ENCODE results near the gene SCG2. TPM values are rescaled to one million over a fixed set of nuclear protein-coding genes. Genes with fewer than 3 reads are reported as not detected.

The SCG2 gene
- total RNA-seq, 3 donors from 2014 or later (not counting 1 experiment from before 2014, with no cell fraction given), result 0.13 TPM; not detected in 2

DNA sequence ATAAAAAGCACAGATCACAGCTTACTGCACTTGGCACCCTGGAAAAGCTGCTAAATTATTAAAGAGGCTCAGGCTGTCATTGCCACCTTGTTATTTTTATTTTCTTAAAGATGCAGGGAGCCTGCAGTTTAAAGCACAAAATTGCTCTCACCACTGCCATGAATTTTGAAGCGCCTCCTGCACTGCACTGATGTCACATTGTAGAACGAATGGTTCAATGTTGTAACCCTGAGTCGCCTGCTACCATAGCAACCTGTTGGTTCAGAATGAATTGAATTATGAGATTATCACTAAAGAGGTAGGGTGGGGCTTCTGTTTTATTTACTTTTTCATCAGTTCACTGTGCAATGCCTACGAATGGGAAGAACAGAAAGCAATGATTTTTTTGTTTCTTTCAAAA lies 16.5 kb downstream of the SCG2 start:
- WGBS (ENCODE audit: insufficient coverage), result 86% methylated on average over 3 of the region's 4 CpGs
- Histone ChIP-seq H3K27ac (ENCODE audit: low read length) (no peak overlapping the region), H3K36me3 (ENCODE audit: control insufficient read depth, insufficient read depth, low read length) (no peaks in the 10 kb centered on the region), H3K27me3 (ENCODE audit: control insufficient read depth, insufficient read depth, low read length) (no peaks in the 10 kb centered on the region), H3K9me3 (ENCODE audit: control insufficient read depth, insufficient read depth, low read length) (no peaks in the 10 kb centered on the region), H3K4me1 (ENCODE audit: control insufficient read depth, insufficient read depth, low read length) (no peaks in the 10 kb centered on the region), H3K4me3 (ENCODE audit: low read length) (no peak overlapping the region)
- intact Hi-C loops (cut with micrococcal nuclease), result no loop called here
- no peaks in the 10 kb centered on the region for H3K36me3 Mint-ChIP-seq
- DNase-seq (no peak), ATAC-seq (no peak)
- no peaks in the 10 kb centered on the region for H3K27me3 Mint-ChIP-seq (ENCODE audit: low read depth in 2 of 2)
- no peak overlapping the region for H3K4me3 Mint-ChIP-seq
- H3K27ac Mint-ChIP-seq, result no peak overlapping the region
- TF ChIP-seq CTCF (IDR thresholded peaks at IDR 0.05), result no peak
- H3K4me1 Mint-ChIP-seq, result no peaks in the 10 kb centered on the region
- peaks cover 0 to 2% of the 10 kb centered on the region in 2 donors for H3K9me3 Mint-ChIP-seq

GRCh38 chr2:223582001-223582400 lies 20.2 kb downstream of the SCG2 start:
- no peaks in the 10 kb centered on the region for H3K9me3 ChIP-seq (ENCODE audit: control insufficient read depth, insufficient read depth, low read length)
- Mint-ChIP-seq H3K36me3 (no peaks in the 10 kb centered on the region), H3K9me3 (peaks cover 0 to 2% of the 10 kb centered on the region in 2 donors), H3K27ac (no peak overlapping the region), H3K4me3 (no peak overlapping the region), H3K27me3 (ENCODE audit: low read depth in 2 of 2) (no peaks in the 10 kb centered on the region), H3K4me1 (no peaks in the 10 kb centered on the region)
- H3K4me1 ChIP-seq (ENCODE audit: control insufficient read depth, insufficient read depth, low read length), result no peaks in the 10 kb centered on the region
- intact Hi-C loops (cut with micrococcal nuclease), result no loop called here
- DNase-seq (no peak), ATAC-seq (no peak)
- H3K27ac ChIP-seq (ENCODE audit: low read length), result no peak overlapping the region
- no peak for TF ChIP-seq CTCF (IDR thresholded peaks at IDR 0.05)
- H3K27me3 ChIP-seq (ENCODE audit: control insufficient read depth, insufficient read depth, low read length), result no peaks in the 10 kb centered on the region
- H3K4me3 ChIP-seq (ENCODE audit: low read length), result no peak overlapping the region
- no peaks in the 10 kb centered on the region for H3K36me3 ChIP-seq (ENCODE audit: control insufficient read depth, insufficient read depth, low read length)
- WGBS (ENCODE audit: insufficient coverage), result 87% methylated on average over 5 of the region's 5 CpGs

- no peaks in the 10 kb centered on the region for H3K9me3 ChIP-seq (ENCODE audit: control insufficient read depth, insufficient read depth, low read length)
- Mint-ChIP-seq H3K4me3 (no peak overlapping the region), H3K27me3 (ENCODE audit: low read depth in 2 of 2) (no peaks in the 10 kb centered on the region), H3K4me1 (no peaks in the 10 kb centered on the region), H3K9me3 (peaks cover 0 to 2% of the 10 kb centered on the region in 2 donors), H3K27ac (no peak overlapping the region), H3K36me3 (no peaks in the 10 kb centered on the region)
- no peaks in the 10 kb centered on the region for H3K27me3 ChIP-seq (ENCODE audit: control insufficient read depth, insufficient read depth, low read length)
- no peaks in the 10 kb centered on the region for H3K36me3 ChIP-seq (ENCODE audit: control insufficient read depth, insufficient read depth, low read length)
- H3K4me3 ChIP-seq (ENCODE audit: low read length), result no peak overlapping the region
- ATAC-seq (no peak), DNase-seq (no peak)
- intact Hi-C loops (cut with micrococcal nuclease), result no loop called here
- no peak for TF ChIP-seq CTCF (IDR thresholded peaks at IDR 0.05)
- no peaks in the 10 kb centered on the region for H3K4me1 ChIP-seq (ENCODE audit: control insufficient read depth, insufficient read depth, low read length)
- H3K27ac ChIP-seq (ENCODE audit: low read length), result no peak overlapping the region
- WGBS (ENCODE audit: insufficient coverage), result 78% methylated on average over 3 of the region's 6 CpGs
Observed at GRCh38 chr2:223580951-223581350, 21.2 kb downstream of the SCG2 start.

DNA sequence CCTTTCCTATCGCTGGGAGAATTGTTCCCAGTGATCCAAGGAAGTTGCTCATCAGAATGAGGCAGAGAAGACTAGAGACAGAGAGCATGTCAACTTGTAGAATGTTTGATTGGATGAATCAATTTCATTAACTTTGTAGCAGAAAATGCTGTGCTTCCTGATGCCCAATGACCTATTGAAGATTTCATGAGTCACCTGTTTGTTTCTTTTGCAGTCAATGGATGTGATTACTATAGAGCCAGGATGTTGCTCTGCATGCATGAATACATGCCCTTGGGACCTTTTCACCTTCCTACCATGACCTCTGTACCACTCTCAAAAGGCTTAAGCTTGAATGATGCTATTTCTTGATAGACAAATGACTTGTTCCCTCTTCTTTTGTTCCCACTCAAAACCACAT lies 23.3 kb downstream of the SCG2 start:
- 88% methylated on average over 1 of the region's 1 CpG for WGBS (ENCODE audit: insufficient coverage)

More for the DNA sequence above, 23.3 kb downstream of the SCG2 start:
- no peaks in the 10 kb centered on the region for H3K4me1 Mint-ChIP-seq
- H3K36me3 Mint-ChIP-seq, result no peaks in the 10 kb centered on the region
- ATAC-seq (no peak), DNase-seq (no peak)
- TF ChIP-seq CTCF (IDR thresholded peaks at IDR 0.05), result no peak
- Histone ChIP-seq H3K36me3 (ENCODE audit: control insufficient read depth, insufficient read depth, low read length) (no peaks in the 10 kb centered on the region), H3K27me3 (ENCODE audit: control insufficient read depth, insufficient read depth, low read length) (no peaks in the 10 kb centered on the region), H3K27ac (ENCODE audit: low read length) (no peak overlapping the region), H3K9me3 (ENCODE audit: control insufficient read depth, insufficient read depth, low read length) (no peaks in the 10 kb centered on the region), H3K4me3 (ENCODE audit: low read length) (no peak overlapping the region), H3K4me1 (ENCODE audit: control insufficient read depth, insufficient read depth, low read length) (no peaks in the 10 kb centered on the region)
- intact Hi-C loops (cut with micrococcal nuclease), result no loop called here
- peaks cover 0 to 2% of the 10 kb centered on the region in 2 donors for H3K9me3 Mint-ChIP-seq
- H3K27ac Mint-ChIP-seq, result no peak overlapping the region
- peaks cover 0 to 3% of the 10 kb centered on the region in 2 donors for H3K27me3 Mint-ChIP-seq (ENCODE audit: low read depth in 2 of 2)
- H3K4me3 Mint-ChIP-seq, result no peak overlapping the region

All from natural killer cell (primary cell).